Stromal cell of bone marrow (primary cell): ENCODE results near the gene MICALL1.
"Not testable (repeated sequence)": the region's sequence is repeated elsewhere in the genome, so short reads cannot be mapped to it uniquely, and the experiment has no call there.

Experiments used
- DNase-seq: peaks from one replicate; pipeline ENCODE4 v3.0.0-alpha.2; 2012; ENCODE audit warnings: low read depth

Gene MICALL1

DNA sequence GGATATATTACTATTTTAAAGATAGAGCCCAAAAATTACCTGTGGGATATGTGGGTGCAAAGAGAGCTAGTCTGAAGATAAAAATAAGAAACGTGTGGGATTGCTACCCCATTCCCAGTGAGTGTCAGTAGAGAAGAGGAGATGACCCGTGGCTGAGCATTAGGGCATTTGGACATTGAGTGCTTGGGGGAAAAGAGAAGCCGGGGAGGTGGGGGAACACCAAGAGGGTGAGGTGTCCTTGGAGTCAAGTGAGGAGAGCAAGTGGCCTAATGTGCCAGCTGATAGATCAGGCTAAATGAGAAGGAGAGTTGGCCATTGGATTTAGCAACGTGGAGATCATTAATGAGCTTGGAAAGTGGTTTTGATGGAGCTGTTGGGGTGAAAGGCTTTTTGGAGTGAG, 48.6 kb downstream of the MICALL1 start:
- no peak for DNase-seq

- not testable (repeated sequence) for DNase-seq
These were observed 49.8 kb downstream of the MICALL1 start for GRCh38 chr22:37955825-37956397.

DNA sequence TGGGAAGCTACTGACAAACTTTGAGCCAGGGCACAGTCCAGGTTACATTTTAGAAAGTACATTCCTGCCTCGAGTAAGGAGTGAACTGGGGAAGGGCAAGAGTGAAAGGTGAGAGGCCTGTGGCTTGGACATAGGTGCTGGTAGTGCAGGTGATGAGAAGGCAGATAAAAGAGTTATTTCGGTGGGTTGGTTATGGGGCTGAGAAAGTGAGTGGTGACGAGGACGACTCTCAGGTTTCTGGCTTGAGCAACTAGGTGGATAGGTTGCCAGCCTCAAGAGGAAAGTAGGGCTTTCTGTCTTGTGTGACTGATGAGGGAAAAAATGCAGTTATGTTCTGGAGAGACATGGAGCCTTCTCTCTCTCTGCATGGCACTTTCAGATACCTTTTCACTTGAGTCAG, 51.1 kb downstream of the MICALL1 start:
- no peak for DNase-seq

DNA sequence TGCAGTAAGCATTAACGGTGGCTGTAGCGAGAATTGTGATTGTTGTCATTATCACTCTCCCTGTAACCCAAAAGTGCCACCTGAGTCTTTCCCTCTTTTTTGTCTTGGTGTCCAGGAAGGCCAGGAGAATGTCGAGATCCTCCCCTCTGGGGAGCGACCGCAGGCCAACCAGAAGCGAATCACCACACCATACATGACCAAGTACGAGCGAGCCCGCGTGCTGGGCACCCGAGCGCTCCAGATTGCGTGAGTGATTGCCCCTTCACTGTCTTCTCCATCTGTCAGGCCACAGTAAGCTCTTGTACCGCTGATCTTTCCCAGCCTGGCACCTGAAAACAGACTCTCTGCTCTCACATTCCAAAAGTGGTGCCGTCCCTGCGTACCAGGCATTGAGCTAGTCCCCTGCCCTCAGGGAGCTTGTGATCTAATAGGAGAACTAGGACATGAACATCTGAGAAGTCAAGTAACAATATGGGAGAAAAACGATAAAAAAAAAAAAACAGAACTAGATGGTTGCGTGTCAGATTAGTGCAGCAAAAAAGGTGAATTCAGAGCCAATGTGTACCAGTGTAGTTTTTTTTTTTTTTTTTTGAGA, 53.2 kb downstream of the MICALL1 start:
- no peak for DNase-seq

- DNase-seq, result no peak
These were observed 55.0 kb downstream of the MICALL1 start for GRCh38 chr22:37961062-37961461.

DNA sequence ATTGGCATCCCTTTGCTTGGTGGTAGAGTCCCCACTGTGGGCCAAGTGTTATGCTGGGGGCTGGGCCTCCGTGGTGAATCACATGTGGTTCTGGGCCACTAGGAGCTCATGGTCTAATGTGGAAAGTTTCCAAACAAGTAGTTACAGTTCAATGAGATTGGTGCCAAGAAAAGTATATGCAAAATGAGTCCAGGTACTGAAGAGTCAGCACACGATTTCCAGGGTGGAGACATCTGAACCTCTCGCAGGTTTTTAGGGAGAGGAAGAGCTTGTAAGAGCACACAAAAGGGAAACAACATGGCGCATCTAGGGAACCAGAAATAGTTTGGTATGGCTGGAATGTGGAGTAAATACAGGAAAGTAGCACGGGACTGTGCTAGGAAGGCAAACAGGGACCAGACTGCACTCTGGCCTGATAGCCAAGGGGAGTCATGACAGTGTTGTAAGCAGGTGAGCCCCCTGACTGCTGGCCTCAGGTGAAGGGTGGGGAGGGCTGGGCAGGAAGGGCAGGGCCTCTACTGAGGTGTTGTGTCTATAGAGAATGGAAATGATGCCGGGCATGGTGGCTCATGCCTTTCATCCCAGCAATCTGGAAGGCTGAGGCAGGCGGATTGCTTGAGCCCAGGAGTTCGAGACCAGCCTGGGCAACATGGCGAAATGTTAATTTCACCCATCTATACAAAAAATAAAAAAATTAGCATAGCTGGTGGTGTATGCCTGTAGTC, 60.0 kb downstream of the MICALL1 start:
- no peak for DNase-seq

DNA sequence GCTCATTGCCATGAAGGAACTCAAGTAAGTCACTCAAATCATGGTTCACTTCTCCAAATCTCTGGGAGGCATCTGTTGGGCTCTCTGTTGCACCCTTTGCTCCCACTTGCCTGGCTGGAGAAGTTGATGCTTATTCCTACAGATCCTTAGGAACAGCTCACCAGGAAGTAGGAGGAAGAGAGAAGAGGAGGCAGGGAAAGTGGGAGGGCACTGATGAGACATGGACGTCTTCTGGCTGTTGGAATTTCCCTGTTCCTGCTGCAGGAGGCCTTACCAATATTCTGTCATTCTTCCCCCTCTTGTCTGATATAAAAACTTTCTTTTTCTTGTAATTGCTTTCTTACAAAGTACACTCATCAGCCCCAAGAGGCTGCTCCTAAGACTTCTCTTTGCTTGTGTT, 61.0 kb downstream of the MICALL1 start:
- DNase-seq, result no peak

GRCh38 chr22:37967637-37968451, 61.7 kb downstream of the MICALL1 start:
- no peak for DNase-seq

GRCh38 chr22:37968452-37969251, 62.6 kb downstream of the MICALL1 start:
- DNase-seq, result no peak

DNA sequence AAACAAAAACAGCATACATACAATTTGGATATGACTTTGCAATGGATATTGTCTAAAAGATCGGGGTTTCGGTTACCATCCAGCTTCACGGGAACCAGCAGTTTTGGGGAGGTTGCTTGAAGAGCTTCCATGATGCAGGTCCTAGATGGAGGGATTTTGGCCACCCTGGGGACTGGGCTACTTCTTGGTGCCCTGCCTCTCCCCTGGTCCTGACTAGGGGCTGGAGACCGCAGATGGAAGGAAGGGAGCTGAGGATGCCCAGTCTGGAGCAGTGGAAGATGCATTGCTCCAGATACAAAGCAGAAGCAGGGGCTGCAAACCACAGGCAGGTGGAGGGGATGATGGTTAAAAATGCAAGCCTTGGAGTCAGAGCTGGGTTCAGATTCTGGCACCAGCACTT, 64.8 kb downstream of the MICALL1 start:
- no peak for DNase-seq

GRCh38 chr22:37971475-37972434, 65.7 kb downstream of the MICALL1 start:
- no peak for DNase-seq

- no peak for DNase-seq
These were observed 66.4 kb downstream of the MICALL1 start for GRCh38 chr22:37972527-37972926.

GRCh38 chr22:37973271-37974170, 67.4 kb downstream of the MICALL1 start:
- DNase-seq, result no peak

DNA sequence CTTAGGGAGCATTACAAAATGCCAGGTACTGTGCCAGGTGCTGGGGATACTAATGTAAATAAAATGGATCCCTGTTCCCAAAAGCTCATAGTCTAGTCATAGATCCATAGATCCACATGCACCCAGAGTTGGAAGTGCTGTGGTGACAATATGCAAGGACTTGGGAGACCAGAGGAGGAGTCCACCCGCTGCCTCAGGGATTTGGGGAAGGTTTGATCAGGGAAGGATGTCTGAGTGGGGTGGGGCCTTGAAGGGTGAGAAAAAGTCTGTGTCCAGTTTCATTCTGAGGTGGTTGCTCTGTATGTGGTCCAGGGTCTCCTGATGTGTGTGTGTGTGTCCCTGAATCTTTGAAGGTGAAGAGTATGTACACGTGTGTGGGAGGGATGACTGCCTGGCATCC, 69.1 kb downstream of the MICALL1 start:
- no peak for DNase-seq

DNA sequence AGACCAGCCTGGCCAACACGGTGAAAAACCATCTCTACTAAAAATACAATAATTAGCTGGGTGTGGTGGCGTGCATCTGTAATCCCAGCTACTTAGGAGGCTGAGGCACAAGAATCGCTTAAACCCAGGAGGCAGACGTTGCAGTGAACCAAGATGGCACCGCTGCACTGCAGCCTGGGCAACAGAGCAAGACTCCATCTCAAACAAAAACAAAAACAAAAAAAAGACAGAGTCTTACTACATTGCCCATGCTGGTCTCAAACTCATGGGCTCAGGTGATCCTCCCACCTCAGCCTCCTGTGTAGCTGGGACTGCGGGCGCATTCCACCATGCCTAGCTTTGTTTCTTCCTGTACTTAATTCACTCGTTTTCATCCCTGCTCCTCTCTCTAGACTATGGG, 69.9 kb downstream of the MICALL1 start:
- not testable (repeated sequence) for DNase-seq

- no peak for DNase-seq
These were observed 70.5 kb downstream of the MICALL1 start for GRCh38 chr22:37976547-37976946.

DNA sequence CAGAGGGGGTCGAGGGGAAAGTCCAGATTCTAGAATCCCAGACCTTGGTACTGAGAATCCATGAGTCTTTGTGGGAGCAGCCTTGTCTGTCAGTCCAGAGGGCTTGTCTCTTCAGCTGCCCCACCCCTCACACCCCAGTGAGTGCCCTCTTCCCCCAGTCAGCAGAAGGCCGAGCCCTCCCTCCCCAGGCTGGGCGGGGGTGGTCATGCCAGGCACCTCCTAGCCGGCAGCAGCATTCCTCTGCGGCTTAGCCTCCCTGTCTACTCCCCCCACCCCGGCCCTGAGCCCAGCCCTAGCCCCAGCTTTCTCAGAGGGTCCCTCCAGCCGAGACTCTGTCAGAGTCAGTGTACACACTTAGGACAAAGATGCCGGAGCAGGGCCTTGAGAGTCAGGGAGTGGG, 73.7 kb downstream of the MICALL1 start:
- no peak for DNase-seq

GRCh38 chr22:37981282-37982011, 75.3 kb downstream of the MICALL1 start:
- no peak for DNase-seq
